ENCODE measurements around the gene MPRIP.
A peak's percentile ranks its signal among the peaks of the same experiment; 100 is the strongest.

MPRIP gene

GRCh38 chr17:17041018-17041521 lies 1.2 kb upstream of the MPRIP start:
- no peak for DNase-seq (ENCODE audit: extremely low spot score)
- no peak for TF ChIP-seq CTCF (IDR thresholded peaks at IDR 0.05; ENCODE audit: control extremely low read depth, extremely low read depth, low read depth, missing control alignments)
- CTCF ChIA-PET: interaction anchor here (1.2 to 2.0 kb wide), 2 partner anchors 9 to 11 kb away, joined by 3 to 7 read pairs; no protein-coding TSS in a partner anchor
- POLR2A ChIA-PET: no interaction called here

GRCh38 chr17:17041571-17042383 lies 480 bp upstream of the MPRIP start:
- DNase-seq (ENCODE audit: extremely low spot score): peak; percentile 99
- ChIA-PET CTCF (interaction anchor here (0.6 to 2.0 kb wide), 4 partner anchors 9 to 50 kb away, joined by 3 to 7 read pairs (median 3); no protein-coding TSS in a partner anchor), POLR2A (no interaction called here)
- TF ChIP-seq CTCF (IDR thresholded peaks at IDR 0.05; ENCODE audit: control extremely low read depth, extremely low read depth, low read depth, missing control alignments): no peak

- no peak for DNase-seq (ENCODE audit: extremely low spot score)
- CTCF ChIA-PET: interaction anchor here (1.0 kb wide), 1 partner anchor 51 kb away, joined by 3 read pairs; no protein-coding TSS in a partner anchor
- TF ChIP-seq CTCF (IDR thresholded peaks at IDR 0.05; ENCODE audit: control extremely low read depth, extremely low read depth, low read depth, missing control alignments): no peak
- POLR2A ChIA-PET: no interaction called here
These were observed 699 bp downstream of the MPRIP start for GRCh38 chr17:17042851-17043460.

GRCh38 chr17:17043461-17044271 lies 1.4 kb downstream of the MPRIP start:
- ChIA-PET POLR2A (no interaction called here), CTCF (interaction anchor here (1.0 to 1.5 kb wide), 2 partner anchors 9 to 52 kb away, joined by 3 to 4 read pairs; no protein-coding TSS in a partner anchor)
- no peak for TF ChIP-seq CTCF (IDR thresholded peaks at IDR 0.05; ENCODE audit: control extremely low read depth, extremely low read depth, low read depth, missing control alignments)
- no peak for DNase-seq (ENCODE audit: extremely low spot score)

- no peak for DNase-seq (ENCODE audit: extremely low spot score)
- TF ChIP-seq CTCF (IDR thresholded peaks at IDR 0.05; ENCODE audit: control extremely low read depth, extremely low read depth, low read depth, missing control alignments): no peak
- ChIA-PET CTCF (interaction anchor here (1.5 kb wide), 1 partner anchor 8 kb away, joined by 4 read pairs; no protein-coding TSS in a partner anchor), POLR2A (no interaction called here)
These were observed 2.7 kb downstream of the MPRIP start for GRCh38 chr17:17044846-17045561.
